MCF 10A (cell line): ENCODE data around the gene NOS2. TPM values are rescaled to one million over a fixed set of nuclear protein-coding genes. Genes with fewer than 3 reads are reported as not detected.
A peak's percentile ranks its signal among the peaks of the same experiment; 100 is the strongest.
"Not testable (repeated sequence)": the region's sequence is repeated elsewhere in the genome, so short reads cannot be mapped to it uniquely, and the experiment has no call there.

Source experiments
- BruUV-seq: library from RNA; stranded (reverse); fragments of 400-500 nt; replicated peaks from 2 replicates; lab custom pipeline; 2021; lab: Mats Ljungman, UMichigan
- CTCF ChIA-PET: fragments of 300-600 bp; sonication (Branson Sonifier 250); formaldehyde crosslinking; extraction: SDS; loops from one replicate; lab custom pipeline; 2021; ENCODE audit warnings: antibody characterized with exemption, inconsistent platforms; lab: Yijun Ruan, JAX
- POLR2A ChIA-PET: fragments of 300-600, 350-650 bp; sonication (Branson Sonifier 250); formaldehyde crosslinking; extraction: SDS; loops from one replicate; lab custom pipeline; 2020; ENCODE audit warnings: antibody characterized with exemption, inconsistent platforms; lab: Yijun Ruan, JAX
- DNase-seq: peaks from one replicate; pipeline ENCODE4 v3.0.0-alpha.2; 2018; ENCODE audit not compliant: unreplicated experiment
- H3K27ac Mint-ChIP-seq: one replicate; pipeline ENCODE4 v1.8.0; 2022; ENCODE audit warnings: mild to moderate bottlenecking, low read depth, mixed read lengths; ENCODE audit not compliant: unreplicated experiment
- H3K27me3 Mint-ChIP-seq: one replicate; pipeline ENCODE4 v1.8.0; 2022; ENCODE audit warnings: mixed read lengths; ENCODE audit not compliant: insufficient read depth, unreplicated experiment
- H3K36me3 Mint-ChIP-seq: one replicate; pipeline ENCODE4 v1.8.0; 2022; ENCODE audit warnings: mild to moderate bottlenecking, moderate library complexity, mixed read lengths; ENCODE audit not compliant: insufficient read depth, unreplicated experiment
- H3K4me1 Mint-ChIP-seq: one replicate; pipeline ENCODE4 v1.8.0; 2022; ENCODE audit warnings: mixed read lengths; ENCODE audit not compliant: insufficient read depth, unreplicated experiment
- H3K4me3 Mint-ChIP-seq: one replicate; pipeline ENCODE4 v1.8.0; 2022; ENCODE audit warnings: mild to moderate bottlenecking, moderate library complexity, mixed read lengths; ENCODE audit not compliant: unreplicated experiment
- H3K9me3 Mint-ChIP-seq: one replicate; pipeline ENCODE4 v1.8.0; 2022; ENCODE audit warnings: mixed read lengths; ENCODE audit not compliant: unreplicated experiment
- CTCF ChIP-seq: fragments of 200-600 bp; IDR thresholded peaks from one replicate; pipeline ENCODE4 v1.8.0; 2022; ENCODE audit warnings: antibody characterized with exemption, mild to moderate bottlenecking; ENCODE audit not compliant: unreplicated experiment
- intact Hi-C: fragments of 100-400 bp; cut with micrococcal nuclease; formaldehyde crosslinking; loops from 2 replicates; pipeline ENCODE4 v1.14.1; 2022
- total RNA-seq: library from RNA; stranded (reverse); gene quantifications from 2 replicates; pipeline ENCODE4 v1.2.3, GENCODE V29; 2022

The NOS2 gene
- total RNA-seq, 1 experiment from 2014 or later, result not detected

GRCh38 chr17:27837769-27838168, 37.4 kb upstream of the NOS2 start:
- DNase-seq, H3K36me3 Mint-ChIP-seq, H3K27ac Mint-ChIP-seq, BruUV-seq, H3K4me1 Mint-ChIP-seq, intact Hi-C loops, H3K9me3 Mint-ChIP-seq, H3K27me3 Mint-ChIP-seq, H3K4me3 Mint-ChIP-seq: not testable (repeated sequence)
- POLR2A ChIA-PET, result interaction anchor here (0.9 to 1.3 kb wide), 2 partner anchors 10 to 32 kb away, joined by 3 to 4 read pairs; no protein-coding TSS in a partner anchor
- CTCF ChIA-PET, result interaction anchor here (1.0 to 1.5 kb wide), 3 partner anchors 13 to 80 kb away, joined by 3 to 7 read pairs (median 3); no protein-coding TSS in a partner anchor

- H3K9me3 Mint-ChIP-seq, result no peaks in the 10 kb centered on the region
- intact Hi-C loops, result no loop called here
- no peak overlapping the region for H3K27ac Mint-ChIP-seq
- no peak for DNase-seq
- H3K36me3 Mint-ChIP-seq, result no peaks in the 10 kb centered on the region
- no peak for TF ChIP-seq CTCF
- peaks cover 10% of the 10 kb centered on the region for H3K4me1 Mint-ChIP-seq
- ChIA-PET POLR2A (interaction anchor here (1.3 kb wide), 1 partner anchor 31 kb away, joined by 4 read pairs; no protein-coding TSS in a partner anchor), CTCF (interaction anchor here (0.7 to 1.7 kb wide), 6 partner anchors 28 to 79 kb away, joined by 3 to 7 read pairs (median 3); no protein-coding TSS in a partner anchor)
- H3K4me3 Mint-ChIP-seq, result no peak overlapping the region
- BruUV-seq, result no TSS peak
- no peaks in the 10 kb centered on the region for H3K27me3 Mint-ChIP-seq
Measured at GRCh38 chr17:27836651-27837050, 36.3 kb upstream of the NOS2 start.

GRCh38 chr17:27834571-27834970, 34.2 kb upstream of the NOS2 start:
- CTCF ChIA-PET, result interaction anchor here (0.9 to 1.2 kb wide), 3 partner anchors 22 to 479 kb away, joined by 3 to 4 read pairs (median 3); no protein-coding TSS in a partner anchor
- no peaks in the 10 kb centered on the region for H3K4me1 Mint-ChIP-seq

GRCh38 chr17:27832831-27833230, 32.5 kb upstream of the NOS2 start:
- H3K4me1 Mint-ChIP-seq, result no peaks in the 10 kb centered on the region
- no peak for TF ChIP-seq CTCF
- H3K27ac Mint-ChIP-seq, result no peak overlapping the region
- no TSS peak for BruUV-seq
- H3K27me3 Mint-ChIP-seq, result no peaks in the 10 kb centered on the region
- H3K36me3 Mint-ChIP-seq, result no peaks in the 10 kb centered on the region
- ChIA-PET CTCF (interaction anchor here (0.6 to 1.3 kb wide), 4 partner anchors 48 to 1459 kb away, joined by 3 to 5 read pairs (median 3); no protein-coding TSS in a partner anchor), POLR2A (interaction anchor here (0.6 kb wide), 1 partner anchor 20 kb away, joined by 3 read pairs; no protein-coding TSS in a partner anchor)
- H3K4me3 Mint-ChIP-seq, result no peak overlapping the region
- DNase-seq, result no peak
- no peaks in the 10 kb centered on the region for H3K9me3 Mint-ChIP-seq
- intact Hi-C loops, result no loop called here

More at GRCh38 chr17:27834571-27834970, 34.2 kb upstream of the NOS2 start:
- Mint-ChIP-seq H3K27me3 (no peaks in the 10 kb centered on the region), H3K27ac (no peak overlapping the region), H3K4me3 (no peak overlapping the region), H3K9me3 (no peaks in the 10 kb centered on the region), H3K36me3 (no peaks in the 10 kb centered on the region)
- no peak for TF ChIP-seq CTCF
- BruUV-seq, result no TSS peak
- POLR2A ChIA-PET, result no interaction called here
- DNase-seq, result peak; percentile 52
- intact Hi-C loops, result no loop called here

- intact Hi-C loops, H3K9me3 Mint-ChIP-seq, H3K4me1 Mint-ChIP-seq, CTCF ChIA-PET, POLR2A ChIA-PET, H3K27ac Mint-ChIP-seq, BruUV-seq, H3K4me3 Mint-ChIP-seq, H3K27me3 Mint-ChIP-seq, H3K36me3 Mint-ChIP-seq: not testable (repeated sequence)
- DNase-seq, result peak; percentile 28
Measured at GRCh38 chr17:27829888-27830287, 29.6 kb upstream of the NOS2 start.

- DNase-seq, H3K27me3 Mint-ChIP-seq, H3K36me3 Mint-ChIP-seq, H3K4me1 Mint-ChIP-seq, H3K4me3 Mint-ChIP-seq, BruUV-seq, H3K27ac Mint-ChIP-seq, H3K9me3 Mint-ChIP-seq, intact Hi-C loops: not testable (repeated sequence)
- ChIA-PET CTCF (interaction anchor here (0.7 to 1.7 kb wide), 2 partner anchors 51 to 70 kb away, joined by 3 to 4 read pairs; no protein-coding TSS in a partner anchor), POLR2A (interaction anchor here (1.2 kb wide), 1 partner anchor 21 kb away, joined by 6 read pairs; no protein-coding TSS in a partner anchor)
Measured at GRCh38 chr17:27829143-27829711, 28.9 kb upstream of the NOS2 start.
